ENCODE measurements around the gene FHIT. TPM values are rescaled to one million over a fixed set of nuclear protein-coding genes. Genes with fewer than 3 reads are reported as not detected.
"Not testable (repeated sequence)": the region's sequence is repeated elsewhere in the genome, so short reads cannot be mapped to it uniquely, and the experiment has no call there.

FHIT gene
- total RNA-seq, 1 experiment from 2014 or later, result 0.87 TPM

- peak; percentile 44 for DNase-seq (ENCODE audit: low spot score)
Measured at GRCh38 chr3:60992395-60992794, 258.9 kb downstream of the FHIT start.

DNA sequence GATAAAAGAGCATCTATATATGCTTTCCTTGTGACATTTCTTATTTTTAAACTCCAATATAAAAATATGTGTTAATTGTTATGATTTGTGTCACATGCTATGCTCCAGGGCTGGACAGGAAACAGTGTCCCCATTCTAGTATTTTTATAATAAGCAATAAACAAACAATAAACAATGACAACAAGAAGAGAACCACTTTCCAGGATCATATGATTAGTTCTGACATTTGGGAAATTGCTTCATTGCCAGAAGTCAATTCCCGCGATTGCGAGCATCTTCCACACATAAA is 260.9 kb downstream of the FHIT start:
- DNase-seq (ENCODE audit: low spot score), result no peak

DNA sequence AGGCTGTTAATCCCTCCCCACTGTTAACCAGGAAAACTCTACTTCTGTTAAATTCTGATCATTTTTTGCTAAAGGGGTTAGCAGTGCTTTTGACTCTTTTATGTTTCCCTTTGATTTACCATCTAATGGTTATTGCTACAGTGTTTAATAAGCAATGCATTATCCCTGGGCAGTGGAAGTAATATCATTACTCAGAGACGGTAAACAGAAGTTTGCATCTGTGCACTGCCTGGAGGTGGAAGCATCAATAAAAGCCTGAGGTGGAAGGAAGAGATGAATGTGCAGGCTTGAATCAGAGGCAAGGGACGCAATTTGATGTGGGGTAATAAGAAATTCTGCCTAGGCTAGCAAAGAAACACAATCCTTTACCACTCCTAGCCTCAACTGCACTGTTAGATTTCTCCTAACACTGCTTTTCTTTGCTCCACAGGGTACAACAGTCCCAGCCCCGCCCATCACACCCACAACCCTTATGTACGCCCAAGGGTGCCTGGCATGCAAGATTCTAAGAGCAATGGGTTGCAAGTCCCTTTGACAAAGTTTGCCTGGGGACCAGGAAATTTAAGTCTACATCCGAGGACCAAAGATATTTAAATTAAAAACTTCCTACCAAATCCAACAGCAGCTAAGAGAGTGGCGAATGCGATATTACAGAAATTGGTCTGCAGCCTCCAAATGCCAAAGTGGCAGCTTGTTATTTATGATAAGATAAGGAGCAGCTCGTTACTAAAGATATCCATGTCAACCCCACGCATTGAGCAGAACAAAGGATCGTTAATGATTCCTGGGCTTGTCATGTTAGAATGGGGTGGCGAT is 261.4 kb downstream of the FHIT start:
- no peak for DNase-seq (ENCODE audit: low spot score)

DNA sequence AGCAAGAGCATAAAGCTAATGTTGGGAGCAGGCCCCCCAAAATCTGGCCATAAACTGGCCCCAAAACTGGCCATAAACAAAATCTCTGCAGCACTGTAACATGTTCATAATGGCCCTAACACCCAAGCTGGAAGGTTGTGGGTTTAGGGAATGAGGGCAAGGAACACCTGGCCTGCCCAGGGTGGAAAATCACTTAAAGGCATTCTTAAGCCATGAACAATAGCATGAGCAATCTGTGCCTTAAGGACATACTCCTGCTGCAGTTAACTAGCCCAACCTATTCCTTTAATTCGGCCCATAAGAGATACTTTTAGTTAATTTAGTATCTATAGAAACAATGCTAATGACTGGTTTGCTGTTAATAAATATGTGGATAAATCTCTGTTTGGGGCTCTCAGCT is 264.1 kb downstream of the FHIT start:
- DNase-seq (ENCODE audit: low spot score), result not testable (repeated sequence)

DNA sequence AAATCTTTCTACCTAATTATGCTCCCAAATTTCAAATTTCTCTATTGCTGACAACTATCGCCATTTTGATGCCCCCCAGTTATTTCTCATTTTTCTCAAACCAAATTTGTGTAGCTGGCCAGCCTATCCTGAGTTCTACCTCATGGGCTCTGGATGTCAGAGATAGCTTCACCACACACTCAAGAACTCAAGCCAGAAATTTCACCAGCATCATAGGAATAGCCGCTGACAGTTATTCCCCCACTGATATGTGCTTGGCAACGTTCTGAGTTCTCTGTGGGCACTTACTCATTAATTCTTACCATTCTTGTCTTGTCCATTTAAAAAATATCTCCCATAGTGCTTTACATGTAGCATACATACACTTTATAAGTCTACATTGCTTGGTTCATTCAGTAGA is 264.7 kb downstream of the FHIT start:
- no peak for DNase-seq (ENCODE audit: low spot score)

DNA sequence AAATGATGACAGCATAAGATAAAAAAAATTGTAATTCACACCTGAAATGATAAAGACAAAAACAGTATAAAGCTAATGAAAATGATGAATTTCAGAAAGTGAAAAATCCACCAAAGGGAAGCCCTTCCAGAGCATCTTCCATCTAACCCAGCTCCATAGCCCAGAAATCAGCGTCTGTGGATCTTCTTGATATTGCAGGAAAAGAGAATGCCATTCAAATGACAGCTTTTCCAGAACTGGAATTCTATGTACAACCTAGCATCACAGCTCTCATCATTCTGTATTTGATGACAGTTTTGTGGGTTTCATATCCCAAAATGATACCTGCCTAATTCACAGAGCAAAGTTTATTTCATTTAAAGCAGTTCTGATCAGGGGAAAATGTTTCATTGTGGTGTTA is 267.3 kb downstream of the FHIT start:
- no peak for DNase-seq (ENCODE audit: low spot score)

DNA sequence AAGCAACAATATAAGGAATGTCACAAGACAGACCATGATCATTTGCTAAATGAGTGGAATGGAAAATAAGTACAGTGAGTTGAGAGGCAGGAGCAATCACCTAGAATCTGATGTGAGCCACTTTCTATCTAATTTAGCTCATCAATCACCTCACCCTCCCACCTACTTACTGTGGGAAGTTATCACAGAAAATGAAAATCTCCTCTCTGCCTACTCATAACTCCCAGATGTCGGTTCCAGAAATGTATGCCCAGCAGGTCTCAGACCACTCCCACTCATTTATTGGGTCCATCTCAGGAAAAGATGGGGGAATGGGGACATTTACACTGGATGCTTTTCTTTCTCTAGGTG is 270.9 kb downstream of the FHIT start:
- no peak for DNase-seq (ENCODE audit: low spot score)

DNA sequence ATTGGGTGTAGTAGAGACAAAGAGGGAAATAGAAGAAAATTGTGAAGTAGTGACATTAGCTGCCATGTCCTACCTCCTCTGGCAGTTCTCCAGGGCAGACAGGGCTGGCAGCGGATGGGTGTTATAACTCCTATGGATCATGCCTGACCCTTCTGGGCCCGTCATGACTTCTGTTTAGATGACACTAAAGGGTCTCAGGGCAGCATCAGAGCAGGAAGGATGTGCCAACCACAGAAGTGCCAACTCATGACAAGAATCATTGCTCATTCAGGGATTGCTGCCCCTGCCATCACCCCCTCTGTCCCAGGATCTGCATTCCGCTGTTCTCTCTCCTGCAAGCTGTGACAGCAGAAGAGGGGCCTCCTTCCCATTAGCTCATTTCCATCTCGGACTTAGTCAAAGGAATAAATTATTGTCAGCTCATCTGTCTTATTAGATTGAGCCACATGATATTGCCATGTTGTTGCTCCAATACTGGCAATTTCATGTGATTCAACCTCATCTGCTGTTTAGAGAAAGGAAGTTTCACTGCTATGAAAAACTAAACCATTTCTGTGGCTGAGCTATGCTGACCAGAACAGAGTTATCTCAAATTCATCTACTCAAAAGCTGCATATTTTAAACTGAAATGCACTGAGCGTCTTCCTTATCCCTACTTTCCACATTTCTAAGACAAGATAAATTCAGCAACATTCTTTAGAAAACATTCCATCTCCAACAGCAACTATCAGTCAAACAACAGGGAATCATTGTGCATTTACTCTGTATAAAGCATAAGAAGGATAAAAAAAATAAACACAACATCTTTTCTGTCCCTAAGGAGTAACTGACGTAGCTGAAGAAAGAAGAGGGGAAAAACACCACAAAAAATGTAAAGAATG is 271.6 kb downstream of the FHIT start:
- no peak for DNase-seq (ENCODE audit: low spot score)

GRCh38 chr3:60973321-60973720 is 277.9 kb downstream of the FHIT start:
- no peak for DNase-seq (ENCODE audit: low spot score)

GRCh38 chr3:60972599-60972998 is 278.7 kb downstream of the FHIT start:
- no peak for DNase-seq (ENCODE audit: low spot score)

DNA sequence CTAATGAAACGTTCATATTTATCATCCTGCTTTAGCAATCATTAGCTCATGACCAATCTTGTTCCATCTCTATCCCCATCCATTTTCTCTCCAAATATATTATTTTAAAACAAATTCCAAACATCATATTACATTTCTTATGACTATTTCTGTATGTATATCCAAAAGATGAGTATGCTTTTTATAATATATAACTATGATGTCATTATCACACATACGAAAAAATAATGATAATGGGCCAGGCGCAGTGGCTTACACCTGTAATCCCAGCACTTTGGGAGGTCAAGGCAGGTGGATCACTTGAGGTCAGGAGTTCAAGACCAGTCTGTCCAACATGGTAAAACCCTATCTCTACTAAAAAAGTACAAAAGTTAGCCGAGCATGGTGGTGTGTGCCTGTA is 280.4 kb downstream of the FHIT start:
- no peak for DNase-seq (ENCODE audit: low spot score)

DNA sequence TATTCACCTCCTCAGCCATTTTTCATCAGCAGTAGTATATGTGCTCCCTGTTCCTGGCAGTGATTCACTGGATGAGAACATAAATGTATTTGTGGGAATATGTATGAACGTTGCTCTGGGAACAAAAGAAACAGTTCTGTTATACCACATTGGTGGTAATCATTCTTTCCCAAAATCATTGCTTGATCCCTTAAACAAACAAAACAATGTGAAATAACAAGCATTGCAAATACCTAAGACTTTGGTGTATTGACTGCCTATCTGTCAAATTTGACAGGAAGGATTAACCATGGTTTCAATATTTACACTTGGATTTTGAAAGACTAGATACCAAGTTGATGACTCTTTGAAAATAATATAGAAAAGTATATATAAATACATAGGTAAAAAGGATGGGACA is 284.1 kb downstream of the FHIT start:
- DNase-seq (ENCODE audit: low spot score), result no peak

GRCh38 chr3:60957541-60957940 is 293.7 kb downstream of the FHIT start:
- DNase-seq (ENCODE audit: low spot score), result no peak

DNA sequence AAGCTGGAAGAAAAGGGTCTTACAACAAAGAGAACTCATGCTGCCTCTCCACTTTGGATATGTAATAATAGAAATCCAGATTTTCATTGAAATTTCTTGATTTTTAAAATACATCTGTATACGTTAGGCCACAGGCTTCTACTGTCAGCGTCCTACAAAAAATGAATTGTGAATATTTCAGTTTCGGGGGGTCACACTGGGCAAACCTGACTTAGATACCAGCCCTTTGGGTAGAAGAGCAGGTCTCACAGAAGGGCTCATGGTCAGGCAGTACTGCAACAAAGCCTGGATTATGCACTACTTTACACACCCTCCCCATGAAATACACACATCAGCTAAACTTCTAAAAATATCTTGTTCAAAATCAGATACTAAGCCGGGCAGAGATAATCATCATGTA is 294.5 kb downstream of the FHIT start:
- no peak for DNase-seq (ENCODE audit: low spot score)

DNA sequence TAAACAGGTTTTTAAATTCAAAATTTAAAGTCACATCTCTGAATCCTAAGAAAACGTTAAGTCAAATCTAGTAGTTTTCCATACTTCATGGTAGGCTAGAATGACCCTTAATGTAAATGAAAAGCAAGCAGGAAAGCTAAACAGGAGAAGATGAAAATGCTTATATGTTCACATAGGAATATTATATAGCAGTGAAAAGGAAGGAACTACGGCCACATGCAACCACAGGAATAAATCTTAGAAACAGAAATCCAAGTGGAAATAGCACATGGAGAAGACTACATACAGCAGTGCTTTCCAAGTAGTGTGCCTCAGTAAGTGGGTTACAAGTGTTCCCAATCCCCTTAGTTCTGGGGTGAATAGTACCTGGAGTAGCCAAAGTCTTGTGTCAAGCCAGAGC is 296.2 kb downstream of the FHIT start:
- DNase-seq (ENCODE audit: low spot score), result no peak

DNA sequence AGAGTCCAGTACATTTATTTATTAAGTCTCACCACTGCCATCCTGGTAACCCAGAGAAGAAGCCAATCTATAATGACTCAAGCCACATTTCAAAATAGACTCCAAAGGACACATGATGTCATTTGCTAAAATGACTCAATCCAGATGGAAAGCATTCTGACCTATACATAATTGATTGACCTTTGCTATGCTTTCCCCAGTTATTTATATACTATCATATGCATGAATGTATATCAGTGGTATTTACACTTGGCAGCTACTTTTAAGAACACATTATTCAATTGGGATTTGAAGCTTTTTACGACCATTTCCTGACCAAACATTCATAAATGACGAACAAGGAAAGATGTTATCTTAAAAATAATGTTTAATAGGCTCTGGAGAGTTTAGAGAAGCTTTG is 297.2 kb downstream of the FHIT start:
- no peak for DNase-seq (ENCODE audit: low spot score)

- peak; percentile 26 for DNase-seq (ENCODE audit: low spot score)
Measured at GRCh38 chr3:60953351-60953750, 297.9 kb downstream of the FHIT start.

- no peak for DNase-seq (ENCODE audit: low spot score)
Measured at GRCh38 chr3:60952055-60952454, 299.2 kb downstream of the FHIT start.

DNA sequence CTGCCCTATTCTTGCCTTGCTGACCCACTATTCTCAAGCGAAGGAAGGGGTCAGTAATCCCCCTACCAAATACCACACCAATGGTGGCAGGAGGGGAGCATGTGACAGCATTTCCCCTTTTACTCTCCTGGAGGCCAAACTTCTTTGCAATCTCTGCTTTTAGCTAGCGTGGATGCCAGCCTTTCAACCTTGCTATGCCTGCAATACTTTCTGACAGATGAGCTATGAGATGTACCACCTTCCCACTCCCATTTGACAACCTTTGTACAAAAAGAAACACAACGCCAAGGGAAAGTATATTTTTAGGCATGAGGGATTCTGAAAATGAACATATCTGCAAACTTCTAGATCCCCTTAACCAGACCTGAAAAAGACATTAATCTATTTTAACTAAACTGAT is 302.1 kb downstream of the FHIT start:
- DNase-seq (ENCODE audit: low spot score), result no peak

DNA sequence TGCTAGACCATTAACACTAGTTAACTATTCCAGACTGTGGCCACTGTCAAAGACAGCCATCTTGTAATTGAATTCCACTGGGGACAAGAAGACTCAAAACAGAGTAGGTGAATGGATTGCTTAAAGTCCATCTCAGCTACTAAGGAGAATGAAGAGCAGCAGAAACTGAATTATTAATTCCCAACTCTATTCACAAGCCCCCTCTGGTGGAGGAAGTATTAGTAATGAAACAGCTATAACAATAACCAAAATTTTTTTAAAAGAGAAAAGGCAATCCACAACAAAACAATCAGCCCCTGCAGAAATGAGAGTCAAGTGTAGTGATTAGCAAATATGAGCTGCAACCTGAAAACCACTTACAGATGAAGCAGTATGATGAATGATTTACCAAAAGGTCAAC is 302.8 kb downstream of the FHIT start:
- peak; percentile 5 for DNase-seq (ENCODE audit: low spot score)

DNA sequence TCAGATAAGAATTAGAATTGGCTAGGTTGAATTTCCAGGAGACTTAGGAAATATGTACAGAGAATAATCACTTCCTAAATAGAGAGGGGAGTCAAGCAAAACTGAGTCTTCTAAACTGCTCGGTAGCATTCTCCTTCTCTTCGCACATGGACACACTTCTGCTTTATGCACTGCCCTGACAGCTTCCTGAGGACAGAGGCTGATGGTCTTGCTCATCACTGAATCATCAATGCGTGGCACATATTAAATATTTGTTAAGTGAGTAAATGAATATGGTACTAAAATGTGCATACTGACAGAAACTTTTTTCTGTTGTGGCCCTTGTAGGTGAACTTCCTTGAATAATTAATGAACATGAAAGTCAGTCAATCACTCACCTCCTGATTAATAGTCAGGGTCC is 315.5 kb downstream of the FHIT start:
- DNase-seq (ENCODE audit: low spot score), result no peak

GRCh38 chr3:60933824-60934223 is 317.4 kb downstream of the FHIT start:
- DNase-seq (ENCODE audit: low spot score), result no peak

DNA sequence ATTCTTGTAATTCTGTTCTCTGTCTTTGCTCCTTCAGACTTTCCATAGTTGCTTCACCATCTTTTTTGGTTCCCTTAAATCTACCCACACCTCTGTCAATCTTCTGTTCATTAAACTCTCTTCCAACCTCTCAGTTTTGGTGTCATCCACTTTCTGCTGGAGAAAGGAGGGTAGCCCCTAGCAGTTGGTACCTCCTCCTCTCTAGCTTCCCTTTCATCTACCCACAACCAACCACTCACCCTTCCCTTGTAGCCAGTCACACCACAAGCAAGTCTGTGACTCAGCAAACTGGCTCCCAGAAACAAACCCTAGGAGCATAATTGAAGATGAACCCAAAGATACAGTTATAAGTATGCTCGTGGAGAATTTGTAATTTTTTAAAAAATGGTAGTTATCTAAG is 318.6 kb downstream of the FHIT start:
- peak; percentile 23 for DNase-seq (ENCODE audit: low spot score)
